Measurements from ENCODE around the gene PTPRJ. TPM values are rescaled to one million over a fixed set of nuclear protein-coding genes. Genes with fewer than 3 reads are reported as not detected.

Gene PTPRJ
- total RNA-seq, 1 donor from 2014 or later, result 4.7 TPM

DNA sequence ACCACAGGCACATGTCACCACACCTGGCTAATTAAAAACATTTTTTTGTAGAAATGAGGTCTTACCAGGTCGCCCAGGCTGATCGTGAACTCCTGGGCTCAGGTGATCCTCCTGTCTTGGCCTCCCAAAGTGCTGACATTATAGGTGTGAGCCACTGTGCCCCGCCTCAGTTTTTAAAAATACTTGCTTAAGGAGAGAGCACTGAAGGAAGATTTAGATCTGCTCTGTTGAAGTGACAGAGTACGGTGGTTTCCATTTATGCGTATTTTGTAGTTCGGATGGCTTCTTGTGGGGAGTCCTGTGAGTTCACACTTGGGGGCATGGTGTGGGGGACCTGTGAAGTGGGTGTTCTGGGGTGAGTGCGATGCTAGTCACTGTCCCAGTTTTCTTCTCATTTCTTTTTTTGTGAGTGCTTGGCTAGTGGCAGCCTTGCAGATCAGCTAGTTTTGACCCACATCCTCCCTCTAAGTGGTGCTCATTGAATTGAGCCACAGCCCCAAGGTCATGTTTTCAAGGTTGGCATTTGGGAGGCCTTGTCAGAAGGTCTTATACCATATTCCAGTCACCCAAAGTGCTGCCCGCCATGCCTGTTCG is 31.5 kb downstream of the PTPRJ start:
- Histone ChIP-seq H3K4me3 (no peak overlapping the region), H3K9me3 (no peaks in the 10 kb centered on the region), H3K27me3 (no peaks in the 10 kb centered on the region), H3K36me3 (no peaks in the 10 kb centered on the region), H3K27ac (peak overlapping the region; percentile 6), H3K4me1 (peaks cover 11% of the 10 kb centered on the region)
- intact Hi-C loops (cut with DNase I), result no loop called here
- TF ChIP-seq, protein P1, sequence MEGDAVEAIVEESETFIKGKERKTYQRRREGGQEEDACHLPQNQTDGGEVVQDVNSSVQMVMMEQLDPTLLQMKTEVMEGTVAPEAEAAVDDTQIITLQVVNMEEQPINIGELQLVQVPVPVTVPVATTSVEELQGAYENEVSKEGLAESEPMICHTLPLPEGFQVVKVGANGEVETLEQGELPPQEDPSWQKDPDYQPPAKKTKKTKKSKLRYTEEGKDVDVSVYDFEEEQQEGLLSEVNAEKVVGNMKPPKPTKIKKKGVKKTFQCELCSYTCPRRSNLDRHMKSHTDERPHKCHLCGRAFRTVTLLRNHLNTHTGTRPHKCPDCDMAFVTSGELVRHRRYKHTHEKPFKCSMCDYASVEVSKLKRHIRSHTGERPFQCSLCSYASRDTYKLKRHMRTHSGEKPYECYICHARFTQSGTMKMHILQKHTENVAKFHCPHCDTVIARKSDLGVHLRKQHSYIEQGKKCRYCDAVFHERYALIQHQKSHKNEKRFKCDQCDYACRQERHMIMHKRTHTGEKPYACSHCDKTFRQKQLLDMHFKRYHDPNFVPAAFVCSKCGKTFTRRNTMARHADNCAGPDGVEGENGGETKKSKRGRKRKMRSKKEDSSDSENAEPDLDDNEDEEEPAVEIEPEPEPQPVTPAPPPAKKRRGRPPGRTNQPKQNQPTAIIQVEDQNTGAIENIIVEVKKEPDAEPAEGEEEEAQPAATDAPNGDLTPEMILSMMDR (IDR thresholded peaks at IDR 0.05), result no peak
- no peak for TF ChIP-seq POLR2AphosphoS5 (IDR thresholded peaks at IDR 0.05; ENCODE audit: insufficient read depth in 1 of 2, low read depth in 1 of 2)
- DNase-seq (ENCODE audit: extremely low spot score in 2 of 2), result no peak

DNA sequence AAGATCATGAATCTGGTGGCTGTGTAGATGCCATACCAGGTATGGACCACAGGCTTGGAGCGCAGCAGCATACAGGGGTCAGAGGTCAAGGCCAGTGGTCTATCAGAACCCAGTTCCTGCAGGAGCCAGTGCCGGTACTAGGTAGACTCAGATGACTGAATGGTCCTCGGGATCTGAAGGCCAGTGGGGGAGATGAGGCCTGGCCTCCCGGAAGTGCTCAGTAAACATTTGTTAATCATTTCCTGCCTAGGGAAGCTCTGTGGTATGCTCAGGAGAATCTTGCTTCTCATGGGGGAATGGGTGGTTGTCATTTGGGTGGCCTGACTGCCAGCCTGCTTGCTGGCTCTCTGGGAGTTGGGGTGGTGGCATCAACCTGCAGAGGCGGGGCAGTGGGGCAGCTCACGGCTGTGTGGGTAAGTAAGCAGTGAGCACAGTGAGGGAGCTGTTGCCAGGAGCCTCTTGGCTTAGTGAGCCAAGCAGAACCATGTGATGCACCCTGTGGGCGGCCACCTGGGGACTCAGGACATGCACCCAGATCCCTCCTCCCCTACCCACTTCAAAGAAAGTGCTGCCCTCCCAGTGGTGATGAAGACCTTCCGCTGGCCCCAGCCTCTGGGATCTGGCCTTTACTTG is 33.0 kb downstream of the PTPRJ start:
- Histone ChIP-seq H3K4me1 (peaks cover 10% of the 10 kb centered on the region), H3K4me3 (no peak overlapping the region), H3K9me3 (no peaks in the 10 kb centered on the region), H3K27me3 (no peaks in the 10 kb centered on the region), H3K27ac (peak overlapping the region; percentile 17), H3K36me3 (no peaks in the 10 kb centered on the region)
- intact Hi-C loops (cut with DNase I), result no loop called here
- TF ChIP-seq POLR2A (IDR thresholded peaks at IDR 0.05) (no peak), POLR2AphosphoS5 (IDR thresholded peaks at IDR 0.05; ENCODE audit: insufficient read depth in 1 of 2, low read depth in 1 of 2) (no peak)
- TF ChIP-seq, protein P1 (IDR thresholded peaks at IDR 0.05), result no peak
- DNase-seq (ENCODE audit: extremely low spot score in 2 of 2), result no peak

DNA sequence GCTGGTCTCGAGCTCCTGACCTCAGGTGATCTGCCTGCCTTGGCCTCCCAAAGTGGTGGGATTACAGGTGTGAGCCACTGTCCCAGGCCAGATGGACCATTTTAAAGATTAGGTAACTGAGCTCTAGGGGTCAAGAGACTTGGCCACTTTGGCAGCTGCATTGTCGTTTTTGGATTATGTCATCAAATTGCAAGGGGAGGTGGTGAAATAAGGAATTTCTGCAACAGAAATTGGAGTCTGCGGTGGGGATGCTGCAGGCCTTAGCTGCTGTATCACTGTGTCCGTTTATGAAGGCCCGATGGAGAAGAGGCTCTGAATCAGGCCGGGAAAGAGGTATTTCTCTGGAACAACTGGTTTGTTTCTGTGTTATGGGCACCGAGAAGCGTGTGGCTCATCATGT is 34.6 kb downstream of the PTPRJ start:
- H3K9me3 ChIP-seq, result no peaks in the 10 kb centered on the region
- no peak overlapping the region for H3K4me3 ChIP-seq
- H3K36me3 ChIP-seq, result no peaks in the 10 kb centered on the region
- TF ChIP-seq POLR2AphosphoS5 (IDR thresholded peaks at IDR 0.05; ENCODE audit: insufficient read depth in 1 of 2, low read depth in 1 of 2) (no peak), POLR2A (IDR thresholded peaks at IDR 0.05) (no peak)
- TF ChIP-seq, protein P1 (IDR thresholded peaks at IDR 0.05), result no peak
- intact Hi-C loops (cut with DNase I), result no loop called here
- no peaks in the 10 kb centered on the region for H3K27me3 ChIP-seq
- peaks cover 10% of the 10 kb centered on the region for H3K4me1 ChIP-seq
- no peak for DNase-seq (ENCODE audit: extremely low spot score in 2 of 2)
- H3K27ac ChIP-seq, result no peak overlapping the region

DNA sequence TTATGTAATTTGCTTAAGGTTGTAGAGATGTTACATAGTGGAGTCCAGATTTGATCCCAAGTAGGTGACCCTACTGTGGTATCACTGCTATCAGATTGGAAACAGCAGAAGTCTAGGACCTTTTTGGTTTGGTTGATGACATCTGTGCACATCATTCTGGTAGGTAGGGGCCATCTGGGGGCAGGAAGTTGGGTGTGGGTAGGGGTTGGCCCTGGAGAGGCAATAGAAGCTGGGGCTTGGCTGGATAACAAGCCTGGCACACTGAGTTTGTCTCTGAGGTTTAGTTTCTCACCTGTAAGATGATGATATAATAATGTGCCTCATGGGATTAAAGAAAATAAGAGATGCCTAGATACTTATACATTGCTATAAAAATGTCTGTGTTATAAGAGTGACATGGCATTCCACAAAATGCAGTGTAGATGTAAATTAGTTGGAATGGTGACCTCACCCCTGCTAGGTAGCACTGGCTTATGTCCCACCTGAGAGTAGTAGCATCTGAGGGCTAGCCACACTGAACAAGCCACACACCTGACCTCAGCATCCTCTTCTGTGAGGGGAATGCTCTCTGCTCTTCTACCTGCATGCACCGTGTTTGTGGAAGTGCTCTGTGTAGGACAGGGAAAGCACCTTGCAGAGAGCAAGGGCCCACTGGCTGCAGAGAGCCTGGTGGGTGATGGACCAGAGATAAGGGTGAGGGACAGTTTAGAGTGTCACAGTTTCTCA is 36.9 kb downstream of the PTPRJ start:
- H3K4me1 ChIP-seq, result peaks cover 10% of the 10 kb centered on the region
- H3K36me3 ChIP-seq, result no peaks in the 10 kb centered on the region
- DNase-seq (ENCODE audit: extremely low spot score in 2 of 2), result no peak
- H3K4me3 ChIP-seq, result no peak overlapping the region
- no peak for TF ChIP-seq POLR2AphosphoS5 (IDR thresholded peaks at IDR 0.05; ENCODE audit: insufficient read depth in 1 of 2, low read depth in 1 of 2)
- no peak for TF ChIP-seq POLR2A (IDR thresholded peaks at IDR 0.05)
- TF ChIP-seq, protein P1 (IDR thresholded peaks at IDR 0.05), result no peak
- no peak overlapping the region for H3K27ac ChIP-seq
- intact Hi-C loops (cut with DNase I), result no loop called here
- H3K9me3 ChIP-seq, result no peaks in the 10 kb centered on the region
- H3K27me3 ChIP-seq, result no peaks in the 10 kb centered on the region

Data from vagina (tissue), 2 donors.